Uterus (tissue), 2 donors: ENCODE measurements around the gene FPR2.

Experiments
- POLR2A ChIP-seq, 2 donors: fragments of 450-650 bp; IDR thresholded peaks; one replicate each; pipeline ENCODE4 v1.6.1; 2016; ENCODE audit warnings: antibody characterized with exemption in 2 of 2, mild to moderate bottlenecking in 1 of 2, moderate library complexity in 1 of 2
- TF ChIP-seq, protein P1 (sequence below), 4 experiments: fragments of 200-600 bp in 2 of 4; fragments of 450-650 bp in 2 of 4; sonication (generic) in 2 of 4; IDR thresholded peaks; one replicate each; pipeline ENCODE4 v1.5.1; 2016 to 2019; ENCODE audit warnings: antibody characterized with exemption in 4 of 4, mild to moderate bottlenecking in 2 of 4, moderate library complexity in 1 of 4

DNA sequence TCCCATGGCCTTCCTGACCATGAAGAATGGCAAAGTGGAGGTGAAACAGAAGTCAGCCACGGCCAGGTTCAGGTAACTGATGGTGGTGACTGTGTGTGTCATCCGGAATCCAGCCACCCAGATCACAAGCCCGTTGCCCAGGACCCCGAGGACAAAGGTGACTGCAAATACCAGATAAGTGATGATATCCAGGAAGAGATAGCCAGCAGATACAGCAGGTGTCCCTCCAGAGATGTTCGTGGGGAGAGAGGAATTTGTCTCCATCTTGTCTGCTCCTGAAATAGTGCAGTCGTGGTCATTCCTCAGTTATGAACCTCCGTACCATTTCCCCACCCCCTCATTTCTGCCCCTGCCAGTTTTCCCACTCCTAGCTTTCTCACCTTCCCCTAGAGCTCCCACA is 14.2 kb upstream of the FPR2 start:
- TF ChIP-seq, protein P1, sequence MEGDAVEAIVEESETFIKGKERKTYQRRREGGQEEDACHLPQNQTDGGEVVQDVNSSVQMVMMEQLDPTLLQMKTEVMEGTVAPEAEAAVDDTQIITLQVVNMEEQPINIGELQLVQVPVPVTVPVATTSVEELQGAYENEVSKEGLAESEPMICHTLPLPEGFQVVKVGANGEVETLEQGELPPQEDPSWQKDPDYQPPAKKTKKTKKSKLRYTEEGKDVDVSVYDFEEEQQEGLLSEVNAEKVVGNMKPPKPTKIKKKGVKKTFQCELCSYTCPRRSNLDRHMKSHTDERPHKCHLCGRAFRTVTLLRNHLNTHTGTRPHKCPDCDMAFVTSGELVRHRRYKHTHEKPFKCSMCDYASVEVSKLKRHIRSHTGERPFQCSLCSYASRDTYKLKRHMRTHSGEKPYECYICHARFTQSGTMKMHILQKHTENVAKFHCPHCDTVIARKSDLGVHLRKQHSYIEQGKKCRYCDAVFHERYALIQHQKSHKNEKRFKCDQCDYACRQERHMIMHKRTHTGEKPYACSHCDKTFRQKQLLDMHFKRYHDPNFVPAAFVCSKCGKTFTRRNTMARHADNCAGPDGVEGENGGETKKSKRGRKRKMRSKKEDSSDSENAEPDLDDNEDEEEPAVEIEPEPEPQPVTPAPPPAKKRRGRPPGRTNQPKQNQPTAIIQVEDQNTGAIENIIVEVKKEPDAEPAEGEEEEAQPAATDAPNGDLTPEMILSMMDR (IDR thresholded peaks at IDR 0.05): no peak
- no peak for TF ChIP-seq POLR2A (IDR thresholded peaks at IDR 0.05)
